ENCODE results near the gene TMEM86A. TPM values are rescaled to one million over a fixed set of nuclear protein-coding genes. Genes with fewer than 3 reads are reported as not detected.

TMEM86A gene
- total RNA-seq, 4 donors from 2014 or later, result 17.1 to 57.0 (median 41.1) TPM

DNA sequence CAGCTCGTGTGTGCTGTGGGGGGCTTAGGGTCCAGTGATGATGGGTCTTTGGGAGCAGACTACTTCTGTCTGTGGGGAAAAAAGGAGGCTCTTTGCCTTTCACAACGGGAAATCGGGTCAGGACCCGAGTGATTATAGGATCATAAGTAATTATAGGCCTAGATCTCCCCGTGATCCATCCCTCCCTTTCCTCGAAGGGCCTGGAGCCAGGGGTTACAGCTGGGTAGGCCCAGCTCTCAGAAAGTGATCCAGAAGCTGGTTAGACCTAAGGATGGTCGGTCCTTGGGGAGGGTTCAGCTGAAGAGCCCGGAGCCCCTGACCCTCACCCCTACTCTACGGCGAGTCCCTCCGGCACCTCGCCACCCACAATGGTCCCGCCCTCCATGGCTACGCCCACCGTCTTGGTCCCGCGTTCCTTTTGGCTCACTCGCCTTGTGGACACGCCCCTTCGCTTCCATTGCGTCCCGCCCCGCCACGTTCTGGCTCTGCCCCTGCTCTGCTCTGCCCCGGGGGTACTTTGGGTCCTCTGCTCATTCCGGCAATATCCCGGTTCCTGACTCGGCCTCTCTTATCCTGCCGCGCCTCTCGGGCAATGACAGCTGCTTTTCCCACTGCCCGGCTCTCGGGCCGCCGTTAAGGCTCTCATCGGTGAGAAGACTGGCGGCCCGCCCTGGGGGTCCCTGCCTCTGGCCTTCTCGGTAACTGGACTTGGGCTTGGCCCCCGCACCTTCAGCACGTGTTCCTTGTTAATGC, 22.4 kb downstream of the TMEM86A start:
- peak overlapping the region; percentile 65 for H3K4me3 ChIP-seq
- TF ChIP-seq POLR2AphosphoS5 (IDR thresholded peaks at IDR 0.05) (no peak), EP300 (IDR thresholded peaks at IDR 0.05) (no peak), POLR2A (IDR thresholded peaks at IDR 0.05) (no peak)
- TF ChIP-seq, protein P1, sequence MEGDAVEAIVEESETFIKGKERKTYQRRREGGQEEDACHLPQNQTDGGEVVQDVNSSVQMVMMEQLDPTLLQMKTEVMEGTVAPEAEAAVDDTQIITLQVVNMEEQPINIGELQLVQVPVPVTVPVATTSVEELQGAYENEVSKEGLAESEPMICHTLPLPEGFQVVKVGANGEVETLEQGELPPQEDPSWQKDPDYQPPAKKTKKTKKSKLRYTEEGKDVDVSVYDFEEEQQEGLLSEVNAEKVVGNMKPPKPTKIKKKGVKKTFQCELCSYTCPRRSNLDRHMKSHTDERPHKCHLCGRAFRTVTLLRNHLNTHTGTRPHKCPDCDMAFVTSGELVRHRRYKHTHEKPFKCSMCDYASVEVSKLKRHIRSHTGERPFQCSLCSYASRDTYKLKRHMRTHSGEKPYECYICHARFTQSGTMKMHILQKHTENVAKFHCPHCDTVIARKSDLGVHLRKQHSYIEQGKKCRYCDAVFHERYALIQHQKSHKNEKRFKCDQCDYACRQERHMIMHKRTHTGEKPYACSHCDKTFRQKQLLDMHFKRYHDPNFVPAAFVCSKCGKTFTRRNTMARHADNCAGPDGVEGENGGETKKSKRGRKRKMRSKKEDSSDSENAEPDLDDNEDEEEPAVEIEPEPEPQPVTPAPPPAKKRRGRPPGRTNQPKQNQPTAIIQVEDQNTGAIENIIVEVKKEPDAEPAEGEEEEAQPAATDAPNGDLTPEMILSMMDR (IDR thresholded peaks at IDR 0.05), result no peak
- 5% methylated on average over 40 of the region's 41 CpGs for WGBS
- no peaks in the 10 kb centered on the region for H3K27me3 ChIP-seq
- H3K27ac ChIP-seq, result peak overlapping the region; percentile 58
- peak; percentile 90 to 93 for DNase-seq (ENCODE audit: low spot score in 2 of 2)
- peaks cover 20% of the 10 kb centered on the region for H3K4me1 ChIP-seq
- H3K9me3 ChIP-seq, result no peaks in the 10 kb centered on the region
- no peaks in the 10 kb centered on the region for H3K36me3 ChIP-seq

GRCh38 chr11:18721561-18722292, 23.1 kb downstream of the TMEM86A start:
- peak overlapping the region; percentile 58 for H3K27ac ChIP-seq
- TF ChIP-seq POLR2A (IDR thresholded peaks at IDR 0.05) (no peak), EP300 (IDR thresholded peaks at IDR 0.05) (no peak), POLR2AphosphoS5 (IDR thresholded peaks at IDR 0.05) (no peak)
- TF ChIP-seq, protein P1 (IDR thresholded peaks at IDR 0.05), result peak; percentile 49 to 76
- 4% methylated on average over 24 of the region's 36 CpGs for WGBS
- peak overlapping the region; percentile 65 for H3K4me3 ChIP-seq
- no peak for DNase-seq (ENCODE audit: low spot score in 2 of 2)
- no peaks in the 10 kb centered on the region for H3K36me3 ChIP-seq
- H3K27me3 ChIP-seq, result no peaks in the 10 kb centered on the region
- no peaks in the 10 kb centered on the region for H3K9me3 ChIP-seq
- H3K4me1 ChIP-seq, result peaks cover 20% of the 10 kb centered on the region

DNA sequence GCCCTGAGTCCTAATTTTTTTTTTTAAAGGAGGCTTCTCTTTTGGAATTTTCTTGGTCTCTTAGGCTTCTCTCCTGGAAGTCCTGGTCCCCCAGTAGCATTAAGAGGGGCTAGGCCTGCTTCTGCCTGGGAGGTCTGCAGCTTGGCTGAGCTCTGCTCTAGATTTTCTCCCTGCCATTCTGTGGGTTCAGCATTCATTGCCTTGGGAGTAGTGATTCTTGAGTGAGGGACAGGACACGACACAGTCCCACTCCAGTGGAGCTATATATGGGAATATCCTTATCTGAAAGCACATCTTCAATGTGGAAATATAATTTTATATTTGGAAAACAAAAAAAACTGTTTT, 23.7 kb downstream of the TMEM86A start:
- DNase-seq (ENCODE audit: low spot score in 2 of 2), result no peak
- Histone ChIP-seq H3K4me1 (peaks cover 21% of the 10 kb centered on the region), H3K27me3 (no peaks in the 10 kb centered on the region), H3K36me3 (no peaks in the 10 kb centered on the region), H3K27ac (no peak overlapping the region), H3K9me3 (no peaks in the 10 kb centered on the region), H3K4me3 (peak overlapping the region; percentile 65)
- TF ChIP-seq POLR2A (IDR thresholded peaks at IDR 0.05) (no peak), EP300 (IDR thresholded peaks at IDR 0.05) (no peak), POLR2AphosphoS5 (IDR thresholded peaks at IDR 0.05) (no peak)
- TF ChIP-seq, protein P1 (IDR thresholded peaks at IDR 0.05), result no peak
- 90% methylated on average over 1 of the region's 1 CpG for WGBS

DNA sequence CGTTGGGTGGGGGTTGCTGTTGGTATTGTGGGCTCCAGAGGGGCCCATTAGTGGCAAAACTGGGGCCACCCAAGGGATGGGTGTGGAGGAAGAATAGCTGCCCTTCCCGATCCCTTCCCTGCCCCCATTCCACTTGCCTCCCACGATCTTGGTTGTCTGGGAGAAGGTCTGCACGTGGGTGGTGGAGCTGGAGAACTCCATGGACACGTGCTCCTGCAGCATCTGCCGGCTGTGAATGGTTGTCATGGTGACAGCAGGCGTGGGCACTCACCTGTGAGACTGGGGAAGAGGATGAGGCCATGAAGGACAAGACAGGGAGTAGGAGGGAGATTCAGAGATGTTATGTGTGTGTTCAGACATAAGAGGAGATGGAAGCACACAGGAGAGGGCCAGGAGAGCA, 25.4 kb downstream of the TMEM86A start:
- TF ChIP-seq EP300 (IDR thresholded peaks at IDR 0.05) (no peak), POLR2AphosphoS5 (IDR thresholded peaks at IDR 0.05) (no peak), POLR2A (IDR thresholded peaks at IDR 0.05) (no peak)
- TF ChIP-seq, protein P1 (IDR thresholded peaks at IDR 0.05), result no peak
- Histone ChIP-seq H3K36me3 (no peaks in the 10 kb centered on the region), H3K9me3 (no peaks in the 10 kb centered on the region), H3K27me3 (no peaks in the 10 kb centered on the region), H3K27ac (no peak overlapping the region), H3K4me1 (peaks cover 26% of the 10 kb centered on the region), H3K4me3 (no peak overlapping the region)
- DNase-seq (ENCODE audit: low spot score in 2 of 2), result no peak
- WGBS, result 54% methylated on average over 7 of the region's 7 CpGs

DNA sequence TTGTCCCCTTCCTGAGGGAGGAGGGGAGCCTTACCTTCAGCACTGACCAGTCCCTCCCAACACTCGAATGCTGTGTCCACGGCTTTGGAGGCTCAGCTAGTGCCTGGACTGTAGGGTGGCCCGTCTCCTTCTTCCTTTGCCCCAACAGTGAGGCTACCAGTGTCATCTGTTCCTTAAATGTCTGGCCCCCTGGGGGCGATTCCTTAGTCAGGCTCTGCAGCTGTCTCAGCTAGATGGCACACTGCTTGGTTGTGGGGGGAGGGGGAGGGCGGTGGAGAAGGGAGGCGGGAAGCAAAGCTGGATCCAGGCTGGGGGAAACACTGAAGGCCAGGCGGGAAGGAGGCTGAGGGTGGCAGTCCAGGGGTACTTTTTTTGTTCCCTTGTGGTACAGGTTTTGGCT, 27.5 kb downstream of the TMEM86A start, which contains the start of gene IGSF22:
TSS of gene IGSF22 (minus strand) at position 149 of the 400 bp plus-strand sequence. CDS start 1,952 bp downstream, outside the sequence.
- Histone ChIP-seq H3K36me3 (no peaks in the 10 kb centered on the region), H3K4me3 (no peak within 1 kb of the TSS), H3K27me3 (no peaks in the 10 kb centered on the region), H3K9me3 (no peaks in the 10 kb centered on the region), H3K27ac (no peak within 1 kb of the TSS), H3K4me1 (peaks cover 21% of the 10 kb centered on the region)
- WGBS, result 70% methylated on average over 7 of the region's 7 CpGs
- DNase-seq (ENCODE audit: low spot score in 2 of 2), result no peak
- TF ChIP-seq EP300 (IDR thresholded peaks at IDR 0.05), result no peak
- TF ChIP-seq, protein P1 (IDR thresholded peaks at IDR 0.05), result no peak
- no peak for TF ChIP-seq POLR2AphosphoS5 (IDR thresholded peaks at IDR 0.05)
- no peak for TF ChIP-seq POLR2A (IDR thresholded peaks at IDR 0.05)

Data from suprapubic skin (tissue), 4 donors.